ENCODE data around the gene TTC34. TPM values are rescaled to one million over a fixed set of nuclear protein-coding genes. Genes with fewer than 3 reads are reported as not detected.

TTC34 gene
- total and polyA plus RNA-seq, 2 of the 4 experiments (the other 2 are of a cell fraction): under 0.01 to 0.09 TPM

- BruUV-seq (replicated peaks): no TSS peak
- Histone ChIP-seq H3K27me3 (ENCODE audit: control insufficient read depth, insufficient read depth, low read length) (no peaks in the 10 kb centered on the region), H3K18ac (ENCODE audit: low read depth, low read length) (no peak overlapping the region), H4K5ac (ENCODE audit: low read depth, low read length) (no peak overlapping the region), H3K9me1 (ENCODE audit: insufficient read depth, low read length) (no peaks in the 10 kb centered on the region), H2AK9ac (replicated peaks; ENCODE audit: low read depth, low read length, poor library complexity) (no peak overlapping the region), H3K4me2 (ENCODE audit: low read depth, low read length) (no peak overlapping the region), H3K23ac (ENCODE audit: low read depth, low read length) (no peak overlapping the region), H3K14ac (replicated peaks; ENCODE audit: low read depth, low read length) (no peak overlapping the region), H3K27ac (ENCODE audit: insufficient read depth, low read length) (no peak overlapping the region), H3K4me3 (ENCODE audit: insufficient read depth, low read depth, low read length) (no peak overlapping the region), H2BK120ac (ENCODE audit: low read depth, low read length) (no peak overlapping the region), H2AK5ac (ENCODE audit: low read depth, low read length) (no peak overlapping the region), H3K79me1 (ENCODE audit: low read depth in 1 of 2, low read length in 2 of 2) (no peaks in the 10 kb centered on the region), H3K56ac (ENCODE audit: extremely low read depth, insufficient read depth, low read length) (no peak overlapping the region), H2AFZ (replicated peaks; ENCODE audit: low read length, poor library complexity) (no peak overlapping the region), H4K8ac (ENCODE audit: low read depth in 2 of 2, low read length in 2 of 2) (no peak overlapping the region), H3K9ac (ENCODE audit: low read depth, low read length) (no peak overlapping the region), H4K91ac (ENCODE audit: insufficient read depth, low read depth, low read length) (no peak overlapping the region), H2BK15ac (ENCODE audit: low read depth, low read length) (no peak overlapping the region), H3K4me1 (ENCODE audit: control insufficient read depth, insufficient read depth, low read length) (no peaks in the 10 kb centered on the region), H2BK5ac (ENCODE audit: low read depth, low read length, poor library complexity, severe bottlenecking) (no peak overlapping the region), H4K20me1 (ENCODE audit: insufficient read depth, low read length) (no peaks in the 10 kb centered on the region), H3K9me3 (ENCODE audit: control insufficient read depth, insufficient read depth, low read length) (peaks cover 59% of the 10 kb centered on the region), H2BK20ac (ENCODE audit: low read depth, low read length) (no peak overlapping the region), H3K4ac (ENCODE audit: low read depth, low read length) (no peak overlapping the region), H3K36me3 (ENCODE audit: control insufficient read depth, insufficient read depth, low read length) (no peaks in the 10 kb centered on the region)
- ATAC-seq (ENCODE audit: low read depth) (no peak), DNase-seq (no peak)
- in situ Hi-C loops (cut with MboI; ENCODE audit: low sequenced_read_pairs) (no loop called here), intact Hi-C loops (cut with micrococcal nuclease) (no loop called here), dilution Hi-C loops (cut with HindIII; ENCODE audit: low sequenced_read_pairs, unreplicated experiment) (no loop called here)
- TF ChIP-seq MAZ (IDR thresholded peaks at IDR 0.05; ENCODE audit: borderline replicate concordance, low read depth, low read length) (no peak), CEBPB (IDR thresholded peaks at IDR 0.05; ENCODE audit: low read depth, low read length) (no peak), POLR2A (IDR thresholded peaks at IDR 0.05; ENCODE audit: low read depth, low read length) (no peak), FOS (IDR thresholded peaks at IDR 0.05; ENCODE audit: low read depth, low read length) (no peak)
- TF ChIP-seq, protein P1, sequence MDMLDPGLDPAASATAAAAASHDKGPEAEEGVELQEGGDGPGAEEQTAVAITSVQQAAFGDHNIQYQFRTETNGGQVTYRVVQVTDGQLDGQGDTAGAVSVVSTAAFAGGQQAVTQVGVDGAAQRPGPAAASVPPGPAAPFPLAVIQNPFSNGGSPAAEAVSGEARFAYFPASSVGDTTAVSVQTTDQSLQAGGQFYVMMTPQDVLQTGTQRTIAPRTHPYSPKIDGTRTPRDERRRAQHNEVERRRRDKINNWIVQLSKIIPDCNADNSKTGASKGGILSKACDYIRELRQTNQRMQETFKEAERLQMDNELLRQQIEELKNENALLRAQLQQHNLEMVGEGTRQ (IDR thresholded peaks at IDR 0.05; ENCODE audit: low read depth, low read length): no peak
- ChIA-PET CTCF (no interaction called here), POLR2A (ENCODE audit: unreplicated experiment) (no interaction called here)
- 70% methylated on average over 9 of the region's 27 CpGs; no CpG with 5 or more reads in 1 of the 2 experiments for WGBS, 2 experiments (ENCODE audit: extremely low coverage in 2 of 2, insufficient read length in 1 of 2)
Measured at GRCh38 chr1:2834741-2835564, 33.5 kb upstream of the TTC34 start.
